Duodenal mucosa (tissue), 2 donors: Measurements from ENCODE around the gene LOXL1.

Experiments
- H3K27ac ChIP-seq: one replicate; pipeline ENCODE4 v1.7.0; 2013; ENCODE audit warnings: low read depth, low read length
- H3K27me3 ChIP-seq, 2 donors: one replicate each; pipeline ENCODE4 v1.7.0; 2013; ENCODE audit warnings: low read length in 2 of 2, control low read depth in 1 of 2; ENCODE audit not compliant: insufficient read depth in 2 of 2, control insufficient read depth in 1 of 2
- H3K36me3 ChIP-seq, 2 donors: one replicate each; pipeline ENCODE4 v1.7.0; 2013; ENCODE audit warnings: low read length in 2 of 2, control low read depth in 1 of 2; ENCODE audit not compliant: insufficient read depth in 2 of 2, control insufficient read depth in 1 of 2
- H3K4me1 ChIP-seq, 2 donors: one replicate each; pipeline ENCODE4 v1.7.0; 2013; ENCODE audit warnings: low read length in 2 of 2, control low read depth in 1 of 2; ENCODE audit not compliant: insufficient read depth in 2 of 2, control insufficient read depth in 1 of 2
- H3K4me3 ChIP-seq, 2 donors: one replicate each; pipeline ENCODE4 v1.7.0; 2013; ENCODE audit warnings: low read length in 2 of 2, low read depth in 1 of 2
- H3K9ac ChIP-seq, 2 donors: one replicate each; pipeline ENCODE4 v1.7.0; 2013; ENCODE audit warnings: low read length in 2 of 2, low read depth in 1 of 2
- H3K9me3 ChIP-seq, 2 donors: one replicate each; pipeline ENCODE4 v1.7.0; 2013; ENCODE audit warnings: low read length in 2 of 2, control low read depth in 1 of 2; ENCODE audit not compliant: control insufficient read depth in 1 of 2

LOXL1 gene

GRCh38 chr15:73888224-73889041 is 37.8 kb upstream of the LOXL1 start:
- H3K4me1 ChIP-seq: peaks cover 15 to 20% of the 10 kb centered on the region in 2 donors
- H3K36me3 ChIP-seq: no peaks in the 10 kb centered on the region
- H3K4me3 ChIP-seq: no peak overlapping the region
- H3K9me3 ChIP-seq: no peaks in the 10 kb centered on the region
- no peak overlapping the region for H3K27ac ChIP-seq
- H3K9ac ChIP-seq: no peak overlapping the region
- H3K27me3 ChIP-seq: no peaks in the 10 kb centered on the region

- Histone ChIP-seq H3K27me3 (no peaks in the 10 kb centered on the region), H3K4me1 (peaks cover 18 to 28% of the 10 kb centered on the region in 2 donors), H3K9me3 (no peaks in the 10 kb centered on the region), H3K9ac (no peak overlapping the region), H3K4me3 (no peak overlapping the region), H3K36me3 (no peaks in the 10 kb centered on the region), H3K27ac (no peak overlapping the region)
Observed at GRCh38 chr15:73889053-73889761, 37.1 kb upstream of the LOXL1 start.

DNA sequence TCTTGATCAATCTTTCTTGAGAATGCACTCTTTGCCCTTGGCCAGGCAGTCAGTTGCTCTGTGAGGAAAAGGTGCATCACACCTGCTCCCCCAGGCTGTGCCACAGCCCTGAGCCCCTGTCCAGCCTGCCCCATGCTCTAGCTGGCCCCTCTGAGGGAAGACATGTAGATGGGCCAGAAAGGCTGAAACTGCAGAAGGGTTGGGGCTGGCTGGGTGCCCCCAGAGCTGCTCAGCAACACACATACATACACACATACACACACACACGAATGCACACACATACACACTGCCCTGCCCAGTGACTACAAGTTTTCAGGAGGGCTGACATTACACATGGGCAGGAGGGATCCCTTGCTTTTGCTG is 36.5 kb upstream of the LOXL1 start:
- Histone ChIP-seq H3K27me3 (no peaks in the 10 kb centered on the region), H3K9me3 (no peaks in the 10 kb centered on the region), H3K4me3 (no peak overlapping the region), H3K4me1 (peaks cover 17 to 30% of the 10 kb centered on the region in 2 donors), H3K36me3 (no peaks in the 10 kb centered on the region), H3K27ac (no peak overlapping the region), H3K9ac (no peak overlapping the region)

DNA sequence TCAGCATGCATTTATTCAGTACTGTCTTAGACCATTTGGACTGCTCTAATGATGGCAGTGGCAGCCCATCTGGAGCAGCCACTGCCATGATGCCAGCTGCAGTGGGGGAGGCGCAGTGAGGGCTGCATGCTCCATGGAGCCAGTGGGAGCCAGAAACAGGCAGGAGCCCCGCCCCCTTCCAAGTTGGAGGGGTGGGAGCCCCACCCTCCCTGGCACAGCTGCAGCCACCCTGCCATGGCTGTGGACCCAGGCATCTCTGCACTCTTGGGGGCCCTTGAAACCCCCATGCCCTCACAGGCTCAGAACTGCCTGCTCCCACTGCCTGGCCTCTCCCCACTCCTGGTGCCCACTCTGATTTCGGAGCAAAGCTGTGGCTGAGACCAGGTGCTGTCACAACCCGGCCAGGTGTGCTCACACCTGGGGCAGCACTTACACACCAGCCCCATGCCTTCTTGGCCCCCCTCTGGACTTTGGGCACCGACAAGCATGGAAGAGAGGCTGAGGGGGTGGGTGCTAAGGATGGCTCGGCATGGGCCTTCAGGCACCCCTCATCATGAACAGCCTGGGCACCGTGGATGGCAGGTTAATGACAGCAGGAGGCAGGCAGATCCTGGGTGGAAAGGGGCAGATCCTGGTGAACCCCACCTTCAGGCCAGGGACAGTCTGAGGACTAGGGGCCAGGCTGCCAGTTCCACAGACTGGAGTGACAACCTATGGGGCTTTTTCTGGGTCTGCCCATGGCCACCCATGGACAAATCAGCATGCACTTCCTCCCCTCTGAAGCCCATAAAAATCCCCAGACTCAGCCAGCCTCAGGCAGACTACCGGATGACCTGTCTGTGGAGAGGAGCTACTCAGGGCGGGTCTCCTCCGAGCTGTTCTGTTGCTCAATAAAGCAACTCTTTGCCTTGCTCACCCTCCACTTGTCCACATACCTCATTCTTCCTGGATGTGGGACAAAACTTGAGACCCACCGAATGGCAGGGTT is 34.6 kb upstream of the LOXL1 start:
- Histone ChIP-seq H3K9me3 (no peaks in the 10 kb centered on the region), H3K36me3 (no peaks in the 10 kb centered on the region), H3K9ac (no peak overlapping the region), H3K4me3 (no peak overlapping the region), H3K4me1 (peaks cover 30 to 31% of the 10 kb centered on the region in 2 donors), H3K27ac (no peak overlapping the region), H3K27me3 (no peaks in the 10 kb centered on the region)

GRCh38 chr15:73892446-73893226 is 33.6 kb upstream of the LOXL1 start:
- H3K36me3 ChIP-seq: no peaks in the 10 kb centered on the region
- no peaks in the 10 kb centered on the region for H3K9me3 ChIP-seq
- peaks cover 30 to 31% of the 10 kb centered on the region in 2 donors for H3K4me1 ChIP-seq
- no peak overlapping the region for H3K27ac ChIP-seq
- H3K4me3 ChIP-seq: no peak overlapping the region
- H3K9ac ChIP-seq: no peak overlapping the region
- H3K27me3 ChIP-seq: no peaks in the 10 kb centered on the region

- no peak overlapping the region for H3K4me3 ChIP-seq
- no peaks in the 10 kb centered on the region for H3K27me3 ChIP-seq
- H3K9ac ChIP-seq: no peak overlapping the region
- peaks cover 24 to 25% of the 10 kb centered on the region in 2 donors for H3K4me1 ChIP-seq
- H3K9me3 ChIP-seq: no peaks in the 10 kb centered on the region
- H3K27ac ChIP-seq: no peak overlapping the region
- no peaks in the 10 kb centered on the region for H3K36me3 ChIP-seq
Observed at GRCh38 chr15:73894133-73894814, 32.0 kb upstream of the LOXL1 start.

- no peaks in the 10 kb centered on the region for H3K27me3 ChIP-seq
Observed at GRCh38 chr15:73897441-73898261, 28.6 kb upstream of the LOXL1 start.

GRCh38 chr15:73899197-73900094 is 26.8 kb upstream of the LOXL1 start:
- peaks cover 13 to 15% of the 10 kb centered on the region in 2 donors for H3K4me1 ChIP-seq
- H3K27ac ChIP-seq: no peak overlapping the region
- H3K36me3 ChIP-seq: no peaks in the 10 kb centered on the region
- no peaks in the 10 kb centered on the region for H3K9me3 ChIP-seq
- H3K27me3 ChIP-seq: no peaks in the 10 kb centered on the region
- H3K4me3 ChIP-seq: no peak overlapping the region
- H3K9ac ChIP-seq: no peak overlapping the region

More at GRCh38 chr15:73897441-73898261, 28.6 kb upstream of the LOXL1 start:
- H3K9ac ChIP-seq: no peak overlapping the region
- H3K4me3 ChIP-seq: no peak overlapping the region
- peaks cover 20 to 24% of the 10 kb centered on the region in 2 donors for H3K4me1 ChIP-seq
- H3K27ac ChIP-seq: no peak overlapping the region
- no peaks in the 10 kb centered on the region for H3K9me3 ChIP-seq
- no peaks in the 10 kb centered on the region for H3K36me3 ChIP-seq
